Mesendoderm (in vitro differentiated cells): ENCODE data around the gene NACAD.

ENCODE experiments used
- DNase-seq: peaks from one replicate; pipeline ENCODE4 v3.0.0; 2013
- H2AK5ac ChIP-seq: 2 replicates; pipeline ENCODE4 v1.6.1; 2013; ENCODE audit warnings: low read length, inconsistent platforms
- H2BK120ac ChIP-seq: 2 replicates; pipeline ENCODE4 v1.6.1; 2013; ENCODE audit warnings: low read depth, mild to moderate bottlenecking, low read length, moderate library complexity, mixed read lengths
- H2BK15ac ChIP-seq: replicated peaks from 2 replicates; pipeline ENCODE4 v1.6.1; 2013; ENCODE audit warnings: low read depth, mild to moderate bottlenecking, moderate library complexity
- H2BK5ac ChIP-seq: 2 replicates; pipeline ENCODE4 v1.6.1; 2013; ENCODE audit warnings: low read length, inconsistent platforms
- H3K18ac ChIP-seq: 2 replicates; pipeline ENCODE4 v1.6.1; 2013; ENCODE audit warnings: mild to moderate bottlenecking, low read length, mixed read lengths
- H3K23ac ChIP-seq: one replicate; pipeline ENCODE4 v1.6.1; 2013; ENCODE audit warnings: low read length
- H3K27ac ChIP-seq: 2 replicates; pipeline ENCODE4 v1.5.1; 2013; ENCODE audit warnings: low read depth, mild to moderate bottlenecking, inconsistent platforms, low read length, moderate library complexity
- H3K27me3 ChIP-seq: 2 replicates; pipeline ENCODE4 v1.6.1; 2013; ENCODE audit warnings: low read length, control low read depth, mild to moderate bottlenecking, inconsistent platforms; ENCODE audit not compliant: insufficient read depth, poor library complexity
- H3K36me3 ChIP-seq: 2 replicates; pipeline ENCODE4 v1.6.1; 2013; ENCODE audit warnings: low read length, inconsistent platforms; ENCODE audit not compliant: control insufficient read depth, insufficient read depth
- H3K4ac ChIP-seq: one replicate; pipeline ENCODE4 v1.6.1; 2013; ENCODE audit warnings: low read depth, mild to moderate bottlenecking, low read length, moderate library complexity
- H3K4me1 ChIP-seq: 2 replicates; pipeline ENCODE4 v1.6.1; 2013; ENCODE audit warnings: low read depth, low read length, inconsistent platforms; ENCODE audit not compliant: control insufficient read depth
- H3K4me2 ChIP-seq: 2 replicates; pipeline ENCODE4 v1.6.1; 2013; ENCODE audit warnings: low read length
- H3K4me3 ChIP-seq: 2 replicates; pipeline ENCODE4 v1.5.1; 2013; ENCODE audit warnings: mild to moderate bottlenecking, low read length
- H3K56ac ChIP-seq: one replicate; pipeline ENCODE4 v1.6.1; 2013; ENCODE audit warnings: low read length
- H3K79me1 ChIP-seq: 2 replicates; pipeline ENCODE4 v1.6.1; 2013; ENCODE audit warnings: low read length, inconsistent platforms
- H3K79me2 ChIP-seq: 2 replicates; pipeline ENCODE4 v1.6.1; 2013; ENCODE audit warnings: mild to moderate bottlenecking, low read length; ENCODE audit not compliant: control insufficient read depth, insufficient read depth
- H3K9ac ChIP-seq: 2 replicates; pipeline ENCODE4 v1.6.1; 2013; ENCODE audit warnings: low read length, inconsistent platforms
- H4K5ac ChIP-seq: one replicate; pipeline ENCODE4 v1.6.1; 2013; ENCODE audit warnings: low read length
- H4K8ac ChIP-seq: one replicate; pipeline ENCODE4 v1.6.1; 2013; ENCODE audit warnings: low read depth, mild to moderate bottlenecking, control low read depth, low read length, moderate library complexity
- WGBS: extraction: QIAGEN DNeasy Blood & Tissue Kit; methylation state at CpG from one replicate; pipeline ENCODE4 v1.1.7; 2013; ENCODE audit warnings: low lambda C conversion rate, missing lambda C conversion rate; ENCODE audit not compliant: insufficient coverage; ENCODE audit errors: extremely low coverage; 5-methylcytosine and 5-hydroxymethylcytosine counted together

NACAD gene

DNA sequence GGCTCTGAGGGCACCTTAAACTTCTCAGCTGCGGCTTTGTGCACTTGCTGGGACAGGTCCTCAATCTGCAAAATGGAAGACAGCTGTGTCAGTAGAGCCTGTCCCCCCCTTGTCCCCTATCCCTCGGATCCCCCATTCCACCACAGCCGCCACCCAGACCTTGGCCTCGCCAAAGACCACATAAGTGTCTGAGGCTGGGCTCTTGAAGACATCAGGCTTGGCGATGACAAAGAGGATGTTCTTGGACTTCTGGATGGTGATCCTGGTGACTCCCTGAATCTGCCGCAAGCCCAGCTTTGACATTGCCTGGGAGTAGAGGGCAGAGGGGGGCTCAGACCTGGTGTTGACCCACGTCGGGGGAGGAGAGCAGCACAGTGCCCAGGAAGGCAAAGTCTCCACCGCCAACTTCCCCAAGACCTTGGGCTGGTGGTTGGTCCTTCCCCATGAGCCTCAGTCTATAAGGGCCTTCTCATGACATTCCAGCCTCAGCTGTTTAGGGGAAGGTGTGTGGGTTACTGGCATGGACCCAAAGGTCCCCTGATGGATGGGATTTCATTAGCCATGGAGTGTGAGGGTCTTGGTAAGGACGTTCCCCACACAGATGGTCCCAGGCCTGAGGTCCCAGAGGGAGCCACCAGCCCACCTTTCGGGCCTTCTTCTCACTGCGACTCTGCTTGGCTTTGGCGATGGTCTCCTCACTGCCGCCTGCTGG, 7.7 kb downstream of the NACAD start:
- no peak overlapping the region for H3K27ac ChIP-seq

DNA sequence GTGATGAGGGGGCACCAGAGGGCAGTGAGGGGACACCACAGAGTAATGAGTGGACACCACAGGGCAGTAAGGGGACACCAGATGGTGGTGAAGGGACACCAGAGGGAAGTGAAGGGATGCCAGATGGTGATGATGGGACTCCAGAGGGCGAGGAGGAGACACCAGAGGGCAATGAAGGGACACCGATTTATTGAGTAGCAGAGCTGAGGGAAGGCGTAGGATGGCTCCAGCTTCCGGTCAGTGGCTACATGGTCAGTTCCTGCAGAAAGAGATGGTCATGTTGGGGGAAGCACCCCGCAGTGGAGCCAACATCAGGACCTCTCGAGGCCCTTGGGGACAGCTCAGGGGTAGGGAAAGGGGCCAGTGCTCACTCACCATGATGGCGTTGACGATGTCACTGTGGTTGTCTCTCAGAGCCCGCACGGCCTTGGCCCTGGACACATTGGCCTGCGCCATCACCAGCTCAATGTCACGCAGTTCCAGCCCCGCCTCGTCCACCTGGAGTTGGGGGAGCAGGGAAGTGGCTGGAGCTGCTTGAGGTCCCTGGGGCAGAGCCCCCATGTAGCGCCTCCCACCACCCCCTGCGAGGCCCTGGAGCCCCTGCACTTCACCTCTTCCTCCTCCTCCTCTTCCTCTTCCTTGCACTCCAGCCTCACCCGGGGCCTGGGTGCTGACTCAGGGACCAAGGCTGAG, 8.4 kb downstream of the NACAD start:
- no peak for DNase-seq
- no peak overlapping the region for H2BK15ac ChIP-seq
- H3K4me1 ChIP-seq, result no peaks in the 10 kb centered on the region
- H3K23ac ChIP-seq, result no peak overlapping the region
- no peaks in the 10 kb centered on the region for H3K79me1 ChIP-seq
- H3K4me2 ChIP-seq, result no peak overlapping the region
- H3K27me3 ChIP-seq, result no peaks in the 10 kb centered on the region
- H2AK5ac ChIP-seq, result no peak overlapping the region
- H4K8ac ChIP-seq, result no peak overlapping the region
- no peaks in the 10 kb centered on the region for H3K36me3 ChIP-seq
- no peak overlapping the region for H3K27ac ChIP-seq
- no peak overlapping the region for H2BK5ac ChIP-seq
- H3K56ac ChIP-seq, result no peak overlapping the region
- H3K4ac ChIP-seq, result no peak overlapping the region
- no CpG with 5 or more reads among the region's 17 CpGs for WGBS
- H2BK120ac ChIP-seq, result no peak overlapping the region
- no peaks in the 10 kb centered on the region for H3K79me2 ChIP-seq
- H3K4me3 ChIP-seq, result no peak overlapping the region
- no peak overlapping the region for H3K9ac ChIP-seq
- H4K5ac ChIP-seq, result no peak overlapping the region
- H3K18ac ChIP-seq, result no peak overlapping the region

More for the DNA sequence above, 7.7 kb downstream of the NACAD start:
- H3K9ac ChIP-seq, result no peak overlapping the region
- no peak overlapping the region for H3K18ac ChIP-seq
- no peaks in the 10 kb centered on the region for H3K79me2 ChIP-seq
- DNase-seq, result no peak
- no peak overlapping the region for H4K8ac ChIP-seq
- no peak overlapping the region for H2BK120ac ChIP-seq
- no peak overlapping the region for H3K4me3 ChIP-seq
- no peaks in the 10 kb centered on the region for H3K36me3 ChIP-seq
- no peak overlapping the region for H3K4me2 ChIP-seq
- no peak overlapping the region for H2BK15ac ChIP-seq
- no peak overlapping the region for H2AK5ac ChIP-seq
- H4K5ac ChIP-seq, result no peak overlapping the region
- H3K4me1 ChIP-seq, result no peaks in the 10 kb centered on the region
- no peak overlapping the region for H3K4ac ChIP-seq
- H3K79me1 ChIP-seq, result no peaks in the 10 kb centered on the region
- no peak overlapping the region for H2BK5ac ChIP-seq
- no peak overlapping the region for H3K23ac ChIP-seq
- no CpG with 5 or more reads among the region's 14 CpGs for WGBS
- H3K56ac ChIP-seq, result no peak overlapping the region
- H3K27me3 ChIP-seq, result no peaks in the 10 kb centered on the region

DNA sequence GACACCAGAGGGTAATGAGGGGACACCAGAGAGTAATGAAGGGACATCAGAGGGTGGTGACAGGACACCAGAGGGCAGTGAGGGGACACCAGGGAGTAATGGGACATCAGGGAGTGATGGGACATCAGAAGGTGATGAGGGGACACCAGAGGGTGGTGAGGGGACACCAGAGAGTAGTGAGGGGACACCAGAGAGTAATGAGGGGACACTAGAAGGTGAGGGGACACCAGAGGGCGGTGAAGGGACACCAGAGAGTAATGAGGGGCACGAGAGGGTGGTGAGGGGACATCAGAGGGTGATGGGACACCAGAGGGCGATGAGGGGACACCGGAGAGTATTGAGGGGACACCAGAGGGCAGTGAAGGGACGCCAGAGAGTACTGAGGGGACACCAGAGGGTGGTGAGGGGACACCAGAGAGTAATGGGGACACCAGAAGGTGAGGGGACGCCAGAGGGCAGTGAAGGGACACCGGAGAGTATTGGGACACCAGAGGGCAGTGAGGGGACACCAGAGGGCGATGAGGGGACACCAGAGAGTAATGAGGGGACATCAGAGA, 10.6 kb downstream of the NACAD start:
- Histone ChIP-seq H2AK5ac (no peak overlapping the region), H3K56ac (no peak overlapping the region), H3K4ac (no peak overlapping the region), H3K9ac (no peak overlapping the region), H3K79me2 (no peaks in the 10 kb centered on the region), H4K8ac (no peak overlapping the region), H2BK120ac (no peak overlapping the region), H2BK5ac (no peak overlapping the region), H2BK15ac (no peak overlapping the region), H3K4me1 (no peaks in the 10 kb centered on the region), H3K18ac (no peak overlapping the region), H3K23ac (no peak overlapping the region), H3K27me3 (no peaks in the 10 kb centered on the region), H3K4me2 (no peak overlapping the region), H4K5ac (no peak overlapping the region), H3K79me1 (no peaks in the 10 kb centered on the region), H3K27ac (no peak overlapping the region), H3K4me3 (no peak overlapping the region), H3K36me3 (no peaks in the 10 kb centered on the region)
- no peak for DNase-seq
- WGBS, result no CpG with 5 or more reads among the region's 8 CpGs

DNA sequence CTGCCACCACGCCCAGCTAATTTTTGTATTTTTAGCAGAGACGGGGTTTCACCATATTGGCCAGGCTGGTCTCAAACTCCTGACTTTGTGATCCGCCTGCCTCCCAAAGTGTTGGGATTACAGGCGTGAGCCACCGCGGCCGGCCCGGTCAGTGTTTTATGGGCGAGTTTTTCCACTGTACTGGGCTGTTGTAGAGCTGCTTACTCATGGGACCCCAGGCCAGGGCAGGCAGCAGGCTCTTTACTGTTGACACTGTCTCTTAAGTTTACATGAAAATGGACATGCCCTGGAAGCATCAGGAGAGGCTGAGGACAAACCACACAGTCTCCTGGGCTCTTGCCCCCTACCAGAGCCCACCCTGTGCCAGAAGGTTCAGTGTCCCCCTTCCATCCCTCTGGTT, 11.2 kb downstream of the NACAD start:
- Histone ChIP-seq H2BK15ac (no peak overlapping the region), H3K9ac (no peak overlapping the region), H3K36me3 (peaks cover 2% of the 10 kb centered on the region), H3K4me2 (no peak overlapping the region), H2AK5ac (no peak overlapping the region), H3K79me1 (no peaks in the 10 kb centered on the region), H3K27ac (no peak overlapping the region), H3K4ac (no peak overlapping the region), H3K23ac (no peak overlapping the region), H3K27me3 (no peaks in the 10 kb centered on the region), H3K4me3 (no peak overlapping the region), H3K4me1 (no peaks in the 10 kb centered on the region), H4K5ac (no peak overlapping the region), H3K79me2 (no peaks in the 10 kb centered on the region), H4K8ac (no peak overlapping the region), H3K56ac (no peak overlapping the region), H2BK5ac (no peak overlapping the region), H3K18ac (no peak overlapping the region), H2BK120ac (no peak overlapping the region)
- WGBS, result no CpG with 5 or more reads among the region's 9 CpGs
- no peak for DNase-seq

DNA sequence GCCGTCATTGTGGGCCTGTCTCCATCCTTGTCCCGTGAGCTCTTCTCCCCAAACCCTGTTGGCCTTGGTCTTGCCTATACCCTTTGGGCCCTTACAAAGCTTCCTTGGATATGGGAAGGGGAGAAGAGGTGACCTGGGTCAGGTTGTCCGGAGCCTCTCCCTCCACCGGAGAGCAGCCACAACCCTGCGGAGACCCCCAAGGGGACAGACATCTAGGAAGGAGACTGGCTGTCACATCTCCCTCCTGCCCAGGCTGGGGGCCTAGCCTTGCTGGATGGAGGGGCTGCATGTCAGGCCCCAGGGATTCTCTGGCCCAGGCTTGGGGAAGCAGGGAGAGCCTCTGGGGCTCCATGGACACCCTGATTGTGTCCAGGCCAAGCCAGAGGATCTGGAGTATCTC, 11.8 kb downstream of the NACAD start:
- Histone ChIP-seq H2BK5ac (no peak overlapping the region), H3K23ac (no peak overlapping the region), H4K5ac (no peak overlapping the region), H4K8ac (no peak overlapping the region), H3K56ac (no peak overlapping the region), H2AK5ac (no peak overlapping the region), H3K79me2 (no peaks in the 10 kb centered on the region), H2BK15ac (no peak overlapping the region), H3K4me3 (no peak overlapping the region), H2BK120ac (no peak overlapping the region), H3K18ac (no peak overlapping the region), H3K4me1 (no peaks in the 10 kb centered on the region), H3K27me3 (no peaks in the 10 kb centered on the region), H3K4ac (no peak overlapping the region), H3K79me1 (no peaks in the 10 kb centered on the region), H3K36me3 (peaks cover 2% of the 10 kb centered on the region), H3K4me2 (no peak overlapping the region), H3K9ac (no peak overlapping the region), H3K27ac (no peak overlapping the region)
- WGBS, result no CpG with 5 or more reads among the region's 5 CpGs
- no peak for DNase-seq
